NCI-H2107 treated with DMSO at 0.1 percent for 48 hours (cell line): Measurements from ENCODE around the gene ZNF639.

Experiments
- DNase-seq: peaks from one replicate; lab custom pipeline; 2025; ENCODE audit not compliant: unreplicated experiment; lab: John Stamatoyannopoulos, UW

The ZNF639 gene

GRCh38 chr3:179309225-179310078 is 13.4 kb upstream of the ZNF639 start:
- DNase-seq = no peak

GRCh38 chr3:179318876-179319275 is 4.0 kb upstream of the ZNF639 start:
- no peak for DNase-seq

- peak; percentile 75 for DNase-seq
These were observed 1.1 kb upstream of the ZNF639 start for GRCh38 chr3:179321668-179322285.

GRCh38 chr3:179323197-179324110 is 623 bp downstream of the ZNF639 start:
- peak; percentile 76 for DNase-seq

- DNase-seq = peak; percentile 46
These were observed 1.5 kb downstream of the ZNF639 start for GRCh38 chr3:179324270-179324754.

GRCh38 chr3:179330438-179330837 is 7.6 kb downstream of the ZNF639 start:
- no peak for DNase-seq

GRCh38 chr3:179332240-179332639 is 9.4 kb downstream of the ZNF639 start:
- no peak for DNase-seq

- DNase-seq = no peak
These were observed 10.3 kb downstream of the ZNF639 start for GRCh38 chr3:179333084-179333483.

GRCh38 chr3:179336345-179336929 is 13.6 kb downstream of the ZNF639 start:
- no peak for DNase-seq

GRCh38 chr3:179347345-179348194 is 24.7 kb downstream of the ZNF639 start, which contains the start of gene MFN1:
Gene MFN1, plus strand, starts transcription at chr3:179347709. Its CDS starts 1,143 bp downstream, at chr3:179348852.
- peak; percentile 99 for DNase-seq

GRCh38 chr3:179348325-179349013 is 25.6 kb downstream of the ZNF639 start:
- DNase-seq = peak; percentile 16

GRCh38 chr3:179355996-179356395 is 33.2 kb downstream of the ZNF639 start:
- no peak for DNase-seq

- no peak for DNase-seq
These were observed 40.5 kb downstream of the ZNF639 start for GRCh38 chr3:179363332-179363731.

- DNase-seq = no peak
These were observed 46.8 kb downstream of the ZNF639 start for GRCh38 chr3:179369621-179370020.

- no peak for DNase-seq
These were observed 51.1 kb downstream of the ZNF639 start for GRCh38 chr3:179373938-179374337.

GRCh38 chr3:179375091-179375999 is 52.5 kb downstream of the ZNF639 start:
- no peak for DNase-seq

GRCh38 chr3:179376474-179376873 is 53.6 kb downstream of the ZNF639 start:
- no peak for DNase-seq
